CD4-positive, alpha-beta T cell treated with Interleukin-4 for 4 hours (primary cell): ENCODE results near the gene ADAP1.
A peak's percentile ranks its signal among the peaks of the same experiment; 100 is the strongest.
"Not testable (repeated sequence)": the region's sequence is repeated elsewhere in the genome, so short reads cannot be mapped to it uniquely, and the experiment has no call there.

ENCODE experiments used
- DNase-seq: peaks from one replicate; pipeline ENCODE4 v3.0.0-alpha.2; 2020

The ADAP1 gene

DNA sequence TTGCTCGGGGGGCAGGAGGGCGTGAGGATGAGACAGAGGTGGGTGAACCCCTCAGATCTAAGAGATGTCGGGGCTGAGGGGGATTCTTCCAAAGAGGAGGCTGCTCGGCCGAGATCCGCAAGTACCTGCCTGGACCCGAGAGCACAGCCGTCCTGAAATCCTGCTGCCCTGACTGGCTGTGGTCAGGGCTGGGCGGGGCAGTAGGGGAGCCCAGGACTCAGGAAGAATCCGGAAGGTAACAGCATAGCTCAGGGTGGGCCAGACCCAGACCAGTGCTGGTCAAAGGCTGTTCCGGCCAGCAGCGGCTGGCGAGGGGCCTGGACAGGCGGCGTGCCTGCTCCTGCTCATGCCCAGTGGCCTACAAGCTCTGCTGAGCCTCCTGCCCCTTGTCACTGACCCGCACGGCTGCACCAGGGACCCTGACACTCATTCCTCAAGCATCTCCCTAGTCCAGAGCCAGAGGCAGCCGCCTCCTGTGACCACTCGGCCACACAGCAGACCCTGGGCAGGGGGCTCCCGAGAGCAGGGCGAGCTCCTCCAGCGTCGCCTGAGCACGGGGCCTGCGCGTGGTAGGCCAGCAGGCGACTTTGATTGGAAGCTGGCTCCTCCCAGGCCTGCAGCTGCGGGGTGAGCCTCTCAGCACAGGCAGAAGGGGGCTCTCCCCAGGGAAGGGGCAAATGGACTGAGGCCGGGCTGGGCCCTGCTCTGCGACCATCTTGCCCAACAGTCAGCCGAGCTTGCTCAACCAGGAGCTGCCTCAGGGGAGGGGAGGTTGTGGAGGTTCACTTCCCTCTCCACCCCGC, 3.1 kb upstream of the ADAP1 start:
- no peak for DNase-seq

DNA sequence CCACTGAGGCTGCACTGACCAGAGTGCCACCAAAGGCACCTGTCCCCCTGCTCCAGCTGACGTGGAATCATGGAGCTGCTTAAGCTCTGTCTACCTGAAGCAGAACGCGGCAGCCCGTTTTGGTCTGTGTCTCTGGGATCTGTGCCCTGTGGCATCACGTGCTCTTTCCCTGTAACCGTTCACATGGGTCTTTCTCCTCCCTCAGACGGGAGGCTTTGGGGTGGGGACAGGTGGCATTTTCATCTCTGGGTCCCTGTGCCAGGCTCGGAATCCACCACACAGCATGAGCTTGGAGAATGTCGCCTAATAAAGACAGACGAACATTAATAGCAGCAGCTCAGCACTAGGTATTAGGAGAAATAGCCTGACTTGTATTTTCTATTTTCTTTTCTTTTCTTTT, 1.6 kb upstream of the ADAP1 start:
- no peak for DNase-seq

- DNase-seq, result no peak
Observed at GRCh38 chr7:953547-954327, 743 bp downstream of the ADAP1 start.

DNA sequence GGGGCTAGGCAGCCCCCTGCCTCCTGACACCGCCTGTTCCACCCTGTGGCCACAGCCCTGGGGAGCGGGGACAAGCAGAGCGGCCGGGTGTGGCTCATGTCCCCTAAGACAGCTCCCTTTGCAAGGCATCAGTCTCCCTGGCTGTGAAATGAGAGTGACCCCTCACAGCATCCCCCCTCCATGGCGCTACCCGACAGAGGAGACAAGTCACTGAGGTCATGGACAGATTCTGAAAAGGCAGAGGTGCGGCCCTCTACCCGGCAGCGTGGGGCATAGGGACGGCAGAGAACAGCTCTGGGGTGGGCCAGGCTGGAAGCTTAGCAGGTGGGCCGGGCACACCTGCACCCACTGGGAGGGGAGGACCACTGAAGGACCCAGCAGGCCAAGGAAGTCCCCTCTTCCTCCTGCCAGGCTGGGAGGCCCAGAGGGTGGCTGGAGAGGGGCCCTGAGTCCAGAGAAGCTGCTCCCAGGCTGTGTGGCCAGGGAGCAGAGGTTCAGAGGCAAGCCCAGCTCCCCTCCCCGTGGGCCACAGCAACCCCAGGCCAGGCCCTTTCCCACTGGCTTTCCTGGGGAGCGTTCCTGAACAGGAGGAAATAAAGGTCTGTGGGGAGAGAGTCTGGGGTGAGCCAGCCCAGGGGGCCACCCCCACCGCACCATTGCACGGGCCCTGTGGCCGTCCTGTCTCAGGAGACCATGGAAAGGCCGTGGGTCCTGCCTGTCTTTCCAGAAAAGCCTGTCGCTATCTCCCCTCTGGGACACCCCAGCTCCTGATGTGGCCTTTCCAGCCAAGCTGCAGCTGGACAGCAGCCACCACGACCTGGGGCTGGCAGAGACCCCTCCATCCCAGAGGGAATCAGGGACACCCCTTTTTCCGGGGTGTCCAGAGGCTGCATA, 1.7 kb downstream of the ADAP1 start:
- no peak for DNase-seq

GRCh38 chr7:951881-952547, 2.5 kb downstream of the ADAP1 start:
- DNase-seq, result no peak

DNA sequence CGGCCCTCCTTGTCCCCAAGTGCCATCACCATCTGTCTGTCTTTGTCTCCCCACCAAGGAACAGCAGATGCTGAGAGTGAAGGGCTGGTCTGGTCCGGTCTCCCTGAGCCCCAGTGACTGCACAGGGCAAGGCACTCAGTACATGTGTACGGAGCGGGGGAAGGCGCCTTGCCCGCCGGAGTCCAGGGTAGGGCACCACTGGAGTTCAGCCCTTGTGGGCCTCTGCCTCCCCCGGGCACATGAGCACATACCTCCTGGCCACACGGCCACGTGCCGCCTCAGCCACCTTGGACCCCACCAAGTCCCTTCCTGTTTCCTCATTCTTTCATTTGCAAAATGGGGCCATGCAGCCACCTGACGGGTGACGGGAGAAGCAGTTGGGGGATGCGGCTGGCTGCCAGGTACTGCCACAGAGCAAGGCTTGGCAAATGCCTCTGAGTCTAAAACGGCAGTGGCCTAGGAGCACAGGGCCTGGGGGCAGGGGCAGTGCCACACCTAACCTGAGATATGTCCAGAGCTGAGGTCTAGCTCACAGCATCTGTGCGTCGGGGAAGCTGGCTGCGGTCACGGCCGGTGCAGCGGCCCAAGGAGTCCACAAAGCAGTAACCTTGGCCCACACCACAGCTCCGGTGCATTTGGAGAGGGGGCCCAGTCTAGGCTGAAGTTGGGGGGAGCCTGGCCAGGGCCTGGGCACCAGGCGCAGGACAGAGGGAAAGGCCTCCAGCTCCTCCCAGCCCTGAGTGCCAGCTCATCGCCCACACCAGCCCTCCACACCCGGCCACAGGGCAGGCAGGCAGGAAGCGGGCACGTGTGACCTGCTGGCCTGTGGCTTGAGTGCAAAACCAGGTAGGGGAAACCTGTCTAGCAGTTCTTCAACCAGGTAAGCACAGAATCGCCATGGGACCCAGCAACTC, 5.2 kb downstream of the ADAP1 start:
- DNase-seq, result no peak

GRCh38 chr7:947391-948210, 6.9 kb downstream of the ADAP1 start:
- no peak for DNase-seq

GRCh38 chr7:946256-946996, 8.1 kb downstream of the ADAP1 start:
- DNase-seq, result no peak

GRCh38 chr7:945556-946255, 8.8 kb downstream of the ADAP1 start:
- no peak for DNase-seq

GRCh38 chr7:945147-945555, 9.3 kb downstream of the ADAP1 start:
- DNase-seq, result no peak

DNA sequence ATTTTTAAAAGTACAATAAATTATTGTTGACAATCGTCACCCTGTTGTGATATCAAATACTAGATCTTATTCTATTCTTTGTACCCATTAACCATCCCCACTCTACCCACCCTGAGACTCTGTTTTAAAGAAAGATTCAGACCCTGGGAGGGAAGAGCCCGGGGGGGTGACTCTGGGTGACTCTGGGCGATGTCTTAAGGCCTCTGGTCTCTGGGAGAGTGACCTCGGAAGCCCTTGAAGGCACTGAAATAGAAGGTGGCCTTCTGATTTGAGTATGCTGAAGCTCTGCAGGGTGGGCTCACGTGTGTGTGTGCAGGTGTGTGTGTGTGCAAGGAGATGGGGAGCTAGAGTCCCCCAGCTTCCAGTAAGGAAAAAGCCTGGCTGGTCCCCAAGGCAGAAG, 9.7 kb downstream of the ADAP1 start:
- DNase-seq, result no peak

GRCh38 chr7:943793-944192, 10.7 kb downstream of the ADAP1 start:
- not testable (repeated sequence) for DNase-seq

- no peak for DNase-seq
Observed at GRCh38 chr7:940599-941408, 13.7 kb downstream of the ADAP1 start.

DNA sequence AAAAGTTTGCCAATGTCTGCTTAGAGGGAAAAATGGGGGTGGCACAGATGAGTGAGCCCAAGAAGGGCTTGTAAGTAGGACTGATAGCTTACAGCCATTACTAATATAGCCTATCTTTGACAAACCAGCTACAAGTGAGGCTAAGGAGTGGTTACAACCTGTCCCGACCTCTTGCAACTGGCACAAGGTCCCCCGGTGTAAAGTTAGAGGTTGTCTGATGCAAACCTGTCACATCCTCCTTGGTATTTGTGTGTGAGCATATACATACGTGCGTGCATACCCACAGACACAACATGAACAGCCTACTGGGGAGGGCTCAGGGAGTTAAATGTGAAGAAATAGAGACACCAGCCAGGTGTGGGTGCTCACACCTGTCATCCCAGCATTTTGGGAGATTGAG, 14.6 kb downstream of the ADAP1 start:
- no peak for DNase-seq

DNA sequence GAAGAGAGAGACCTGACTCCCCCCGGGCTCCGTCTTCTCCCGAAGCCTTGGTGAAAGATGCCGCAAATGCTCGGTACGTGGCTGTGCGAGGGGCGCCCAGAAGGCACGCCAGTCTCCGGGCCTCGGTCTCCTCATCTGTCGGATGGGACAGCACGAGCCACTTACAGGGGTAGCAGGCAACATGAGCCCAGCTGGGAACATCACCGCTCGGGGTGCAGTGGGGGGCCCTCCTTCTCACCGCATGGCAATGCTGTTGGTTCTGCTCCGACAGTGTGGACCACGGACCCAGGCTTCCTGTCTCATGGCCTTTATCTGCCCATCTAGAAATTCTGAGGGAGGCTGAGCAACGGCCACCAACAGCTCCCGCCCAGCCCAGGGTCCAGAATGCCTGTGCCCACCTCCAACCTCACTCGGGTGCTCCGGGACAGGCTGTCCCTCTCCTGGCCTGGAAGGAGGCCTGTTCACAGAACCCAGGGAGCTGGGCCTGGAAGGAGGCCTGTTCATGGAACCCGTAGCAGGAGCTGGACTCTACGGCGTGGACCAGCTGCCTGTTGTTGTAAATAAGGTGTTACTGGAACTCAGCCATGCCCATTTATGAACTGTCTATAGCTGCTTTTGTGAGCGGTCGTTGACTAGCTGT, 15.8 kb downstream of the ADAP1 start:
- no peak for DNase-seq

DNA sequence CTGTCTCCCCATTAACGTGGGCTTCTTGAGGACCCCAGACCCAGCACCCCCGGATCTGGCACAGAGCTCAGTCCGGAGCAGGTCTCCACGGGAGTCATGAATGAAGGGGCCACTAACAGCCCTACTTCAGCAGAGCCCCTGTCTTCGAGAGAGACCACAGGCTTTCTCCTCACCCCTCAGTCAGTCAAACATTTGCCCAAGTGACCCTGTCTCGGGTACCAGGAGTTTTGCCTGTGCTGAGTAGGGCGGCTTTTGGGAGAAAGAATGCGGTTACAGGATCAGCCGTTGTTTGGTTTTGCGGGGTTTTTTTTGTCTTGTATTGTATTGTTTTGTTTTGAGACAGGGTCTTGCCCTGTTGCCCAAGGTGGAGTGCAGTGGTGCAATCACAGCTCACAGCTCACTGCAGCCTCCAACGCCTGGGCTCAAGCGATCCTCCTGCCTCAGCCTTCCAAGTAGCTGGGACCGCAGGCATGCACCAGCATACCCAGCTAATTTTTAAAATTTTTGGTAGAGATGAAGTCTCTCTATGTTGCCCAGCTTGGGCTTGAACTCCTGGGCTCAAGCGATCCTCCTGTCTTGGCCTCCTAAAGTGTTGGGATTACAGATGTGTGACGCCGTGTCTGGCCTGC, 16.5 kb downstream of the ADAP1 start:
- no peak for DNase-seq

- peak; percentile 53 for DNase-seq
Observed at GRCh38 chr7:936386-937054, 18.0 kb downstream of the ADAP1 start.
